ENCODE data around the gene KXD1.

The KXD1 gene

DNA sequence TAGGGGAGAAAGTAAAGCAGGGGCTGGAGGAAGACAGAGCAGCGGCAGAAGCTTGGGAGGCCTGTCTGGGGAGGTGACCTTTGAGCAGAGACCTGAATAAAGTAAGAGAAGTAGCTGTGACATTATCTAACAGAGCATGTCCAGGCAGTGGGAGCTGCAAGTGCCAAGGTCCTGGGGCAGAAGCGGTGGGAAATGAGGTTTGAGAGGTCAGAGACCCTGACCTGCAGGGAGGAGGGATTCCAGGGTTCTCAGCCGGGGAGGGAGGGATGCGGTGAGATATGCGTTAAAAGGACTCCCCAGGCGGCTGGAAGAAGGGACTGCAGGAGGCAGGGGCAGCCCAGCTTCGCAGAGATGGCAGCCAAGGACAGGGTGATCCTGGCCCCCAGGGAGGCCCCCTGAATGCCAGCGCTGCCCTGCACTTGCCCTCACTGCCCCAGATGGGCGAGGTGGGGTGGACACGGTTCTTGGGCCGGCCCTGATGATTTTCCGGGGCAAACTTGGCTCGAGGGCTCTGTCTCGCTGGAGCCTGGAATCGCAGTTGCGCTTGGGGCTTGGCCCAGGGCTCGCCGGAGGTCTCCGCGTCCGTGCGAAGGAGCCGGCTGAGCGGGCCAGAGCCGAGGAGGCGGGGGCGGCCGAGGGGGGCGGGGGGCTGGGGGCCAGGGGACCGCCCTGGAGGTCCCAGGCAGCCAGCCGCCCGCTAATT, 45.7 kb downstream of the KXD1 start:
- peak; percentile 70 for DNase-seq (ENCODE audit: low spot score)

GRCh38 chr19:18603958-18604819, 46.5 kb downstream of the KXD1 start:
- peak; percentile 67 for DNase-seq (ENCODE audit: low spot score)

GRCh38 chr19:18604820-18605159, 47.1 kb downstream of the KXD1 start:
- no peak for DNase-seq (ENCODE audit: low spot score)

- DNase-seq (ENCODE audit: low spot score), result peak; percentile 51
Observed at GRCh38 chr19:18605196-18605545, 47.5 kb downstream of the KXD1 start.

- DNase-seq (ENCODE audit: low spot score), result peak; percentile 48
Observed at GRCh38 chr19:18605546-18606280, 48.0 kb downstream of the KXD1 start.

DNA sequence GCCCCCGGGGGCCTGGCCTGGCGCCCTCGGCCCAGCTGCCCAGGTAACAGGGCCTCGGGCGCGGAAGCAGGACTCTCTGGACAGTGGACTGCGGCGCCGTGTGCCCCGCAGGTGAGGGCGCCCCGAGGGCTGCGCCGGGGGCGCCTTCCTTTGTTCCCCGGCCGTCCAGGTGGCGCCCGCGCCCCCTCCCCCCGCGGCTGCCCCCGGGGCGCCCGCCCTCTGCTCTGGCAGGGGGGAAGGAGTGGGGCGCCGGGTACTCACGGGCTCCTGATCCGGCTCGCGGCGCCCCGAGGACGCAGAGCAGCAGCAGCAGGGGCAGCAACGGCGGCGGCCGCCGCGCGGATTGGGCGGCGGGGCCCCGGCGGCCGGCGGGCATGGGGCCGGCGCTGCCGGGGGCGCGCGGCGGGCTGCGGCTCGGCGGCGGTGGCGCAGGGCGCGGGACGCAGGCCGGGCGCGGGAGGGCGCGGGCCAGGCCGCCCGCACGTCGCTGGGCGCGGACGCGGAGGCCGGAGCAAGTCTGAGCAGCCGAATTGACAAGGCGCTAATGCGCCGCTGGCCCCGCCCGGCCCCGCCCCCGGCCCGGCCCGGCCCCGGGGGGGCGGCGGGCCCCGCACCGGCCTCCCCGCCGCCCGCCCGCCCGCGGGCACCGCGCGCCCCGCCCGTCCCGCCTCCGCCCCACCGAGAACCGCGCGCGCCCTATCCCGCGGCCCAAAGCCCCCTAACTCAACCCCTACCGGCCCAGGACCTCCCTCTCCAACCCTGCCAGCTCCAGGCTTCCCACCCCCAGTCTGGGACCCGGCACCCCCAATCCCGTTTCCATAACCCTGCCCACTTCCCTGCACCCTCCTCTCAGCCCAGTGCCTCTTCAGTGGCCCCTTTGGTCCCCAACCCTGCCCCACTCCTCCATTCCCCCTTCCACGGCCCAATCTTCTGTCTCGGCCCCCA, 48.9 kb downstream of the KXD1 start, which contains the start of gene CRLF1:
Gene CRLF1, minus strand, starts transcription at position 519 of the 945 bp plus-strand sequence. Its CDS starts 143 bp downstream, at position 376.
- DNase-seq (ENCODE audit: low spot score), result peak; percentile 49

DNA sequence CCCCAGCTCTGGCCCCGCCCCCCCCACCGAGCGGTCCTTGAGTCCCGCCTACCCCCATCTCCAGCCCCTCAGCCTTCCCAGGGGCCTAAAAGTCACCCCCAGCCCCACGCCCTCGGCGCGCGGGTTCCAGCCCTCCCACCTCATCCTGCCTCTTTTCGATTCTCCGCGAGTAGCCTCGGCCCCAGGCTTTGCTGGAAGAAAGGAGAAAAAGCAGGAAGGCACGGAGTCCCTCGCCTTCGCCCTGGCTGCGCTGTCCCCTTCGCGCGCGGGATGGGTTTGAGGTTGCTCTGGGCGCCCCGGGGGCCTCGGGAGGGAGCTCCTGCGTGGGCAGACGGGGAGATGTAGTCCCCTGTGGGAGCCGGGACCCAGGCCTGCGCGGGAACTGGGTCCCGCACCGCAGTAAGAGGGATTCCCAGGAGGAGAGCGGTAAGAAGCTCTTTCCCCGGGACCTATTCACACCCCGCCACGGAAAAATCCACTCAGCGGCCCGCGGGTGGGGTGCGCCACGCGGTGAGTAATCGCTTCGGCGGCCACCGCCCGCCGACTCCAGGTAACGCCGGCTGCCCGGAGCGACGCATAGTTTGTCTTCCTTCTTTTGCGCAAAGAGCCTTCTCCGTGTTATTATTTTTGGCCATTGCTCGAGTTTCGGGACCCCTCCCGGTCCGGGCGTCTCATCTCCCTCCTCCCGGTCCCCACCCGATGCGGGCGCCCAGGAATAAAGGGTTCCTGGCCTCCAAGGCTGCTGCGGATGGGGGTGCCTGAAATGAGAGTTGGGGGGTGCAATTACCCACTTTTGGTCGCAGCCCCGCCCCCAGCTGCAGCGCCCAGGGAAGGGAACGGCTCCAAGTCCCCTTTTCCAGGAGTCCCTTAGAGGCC, 49.8 kb downstream of the KXD1 start:
- peak; percentile 57 for DNase-seq (ENCODE audit: low spot score)

DNA sequence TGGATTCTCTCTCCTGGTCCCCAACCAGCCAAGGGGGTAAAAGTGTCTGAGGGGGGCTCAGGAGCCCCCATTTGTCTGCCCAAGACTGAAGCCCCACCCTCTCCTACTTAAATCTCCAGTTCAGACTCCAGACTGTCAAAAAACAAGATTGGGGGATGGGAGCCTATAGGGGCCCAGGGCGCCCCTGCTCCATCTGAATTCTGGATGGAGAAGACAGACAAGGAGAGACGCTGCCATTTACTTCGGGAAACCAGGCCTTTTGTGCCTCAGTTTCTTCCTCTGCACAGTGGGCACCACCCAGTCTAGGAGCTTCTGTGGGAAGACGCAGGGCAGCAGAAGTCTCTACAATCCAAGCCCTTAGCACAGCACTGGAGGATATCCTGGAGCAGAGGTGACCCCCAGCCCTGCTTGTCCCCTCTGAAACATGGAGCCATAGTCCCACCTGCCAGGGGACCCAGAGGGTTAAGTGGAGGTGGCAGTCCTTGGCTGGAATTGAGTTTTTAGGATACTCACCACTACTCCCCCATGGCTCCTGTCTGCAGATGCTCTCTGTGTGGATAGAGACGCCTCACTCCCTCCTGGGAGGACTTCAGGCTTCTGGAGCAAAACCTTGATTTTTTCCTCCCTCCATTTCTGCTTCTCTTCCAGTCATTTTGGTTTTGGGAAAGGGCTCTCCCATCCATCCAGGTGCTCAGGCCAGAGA, 50.6 kb downstream of the KXD1 start:
- no peak for DNase-seq (ENCODE audit: low spot score)

GRCh38 chr19:18608805-18609716, 51.4 kb downstream of the KXD1 start:
- DNase-seq (ENCODE audit: low spot score), result no peak

DNA sequence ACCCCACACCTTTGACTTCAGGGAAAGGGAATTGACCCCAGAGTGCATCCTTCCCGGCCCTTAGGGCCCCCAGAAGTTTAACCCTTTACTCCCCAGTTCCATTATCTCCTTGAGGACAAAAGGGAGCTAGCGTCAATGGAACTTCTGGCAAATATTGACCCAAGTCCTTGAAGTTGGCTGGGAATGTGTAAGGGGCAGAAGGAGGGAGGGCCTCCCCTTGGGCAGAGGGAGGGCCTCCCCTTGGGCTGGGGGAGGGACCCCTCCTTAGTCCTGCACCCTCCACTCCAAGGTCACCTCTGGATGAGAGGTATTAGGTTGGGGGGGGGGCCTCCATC, 52.0 kb downstream of the KXD1 start:
- no peak for DNase-seq (ENCODE audit: low spot score)

GRCh38 chr19:18610245-18610555, 52.5 kb downstream of the KXD1 start:
- no peak for DNase-seq (ENCODE audit: low spot score)

- DNase-seq (ENCODE audit: low spot score), result peak; percentile 67
Observed at GRCh38 chr19:18610556-18611326, 53.1 kb downstream of the KXD1 start.

DNA sequence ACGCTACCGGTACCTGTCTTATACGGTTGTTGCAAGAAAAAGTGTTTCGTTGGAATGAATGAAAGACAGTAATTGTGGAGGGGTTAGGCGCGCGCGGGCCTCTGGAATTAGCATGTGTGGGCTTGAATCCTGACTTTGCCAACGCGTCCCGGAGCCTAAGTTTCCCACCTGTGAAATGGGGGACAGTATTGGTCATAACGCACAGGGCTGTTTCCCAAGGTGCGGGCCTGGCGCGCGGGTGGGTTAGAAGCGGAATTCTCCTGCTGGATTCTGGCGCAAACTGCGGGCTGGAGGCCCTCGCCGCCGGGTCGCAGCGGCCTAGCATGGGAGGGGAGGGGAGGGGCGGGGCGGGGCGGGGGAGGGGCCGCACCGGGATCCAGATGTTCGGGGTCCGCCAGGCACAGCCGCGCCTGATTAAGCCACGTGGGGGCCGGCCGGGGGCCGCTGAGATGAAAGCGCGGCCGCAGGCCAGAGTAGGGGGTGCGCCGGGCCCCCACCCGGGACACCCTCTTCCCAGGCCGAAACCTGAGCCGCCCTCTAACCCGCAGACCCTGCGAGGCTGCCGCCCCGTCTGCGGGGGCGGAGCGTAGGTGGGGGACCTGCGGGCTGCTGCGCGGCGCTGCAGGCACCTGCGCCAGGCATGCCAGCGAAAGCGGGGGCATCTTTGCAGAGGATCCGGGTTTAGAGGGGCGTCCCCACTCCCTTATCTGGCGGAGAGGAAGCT, 53.8 kb downstream of the KXD1 start:
- peak; percentile 75 for DNase-seq (ENCODE audit: low spot score)

- DNase-seq (ENCODE audit: low spot score), result peak; percentile 52
Observed at GRCh38 chr19:18612051-18612771, 54.5 kb downstream of the KXD1 start.

DNA sequence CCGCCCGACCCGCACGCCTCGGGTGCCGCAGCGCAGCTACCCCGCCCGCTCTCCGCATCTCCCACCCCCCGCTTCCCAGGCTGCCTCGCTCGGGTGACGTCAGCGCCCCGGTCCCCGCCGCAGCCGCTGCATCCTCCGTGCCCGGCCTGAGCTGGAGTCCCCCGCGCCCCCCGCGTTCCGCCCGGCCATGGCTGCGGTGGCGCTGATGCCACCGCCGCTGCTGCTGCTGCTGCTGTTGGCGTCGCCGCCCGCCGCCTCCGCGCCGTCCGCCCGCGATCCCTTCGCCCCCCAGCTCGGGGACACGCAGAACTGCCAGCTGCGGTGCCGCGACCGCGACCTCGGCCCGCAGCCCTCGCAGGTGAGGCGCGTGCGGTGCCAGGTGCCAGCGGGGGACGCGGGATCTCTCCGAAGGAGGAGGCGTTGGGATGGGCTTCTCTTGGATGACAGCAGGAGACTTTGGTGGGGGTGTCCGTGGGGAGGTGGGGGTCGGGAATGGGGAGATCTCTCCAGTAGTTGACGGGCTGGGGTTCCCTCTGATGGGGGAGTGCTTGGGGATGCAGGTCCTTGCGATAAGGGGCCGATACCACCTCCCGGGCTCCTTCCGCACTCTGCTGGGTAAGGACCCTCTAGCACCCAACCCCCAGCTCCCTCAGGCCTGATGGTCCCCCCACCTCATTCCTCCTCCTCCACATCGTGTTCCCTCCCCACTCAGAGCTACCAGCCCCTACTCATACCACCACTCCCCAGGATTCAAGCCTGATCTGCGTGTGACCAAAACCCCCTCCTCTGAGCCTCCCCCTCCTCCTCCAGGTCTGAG, 55.3 kb downstream of the KXD1 start, which contains the start of gene TMEM59L:
Gene TMEM59L, plus strand, starts transcription at position 99 of the 817 bp plus-strand sequence. Its CDS starts 89 bp downstream, at position 188.
- peak; percentile 74 for DNase-seq (ENCODE audit: low spot score)

Measured in ecto neural progenitor cell (in vitro differentiated cells).